HG03045 (cell line): Measurements from ENCODE around the gene KCNQ5.

ENCODE experiments used
- ATAC-seq: cut with Tn5 transposase; IDR thresholded peaks from one replicate; pipeline ENCODE4 v1.9.1; 2021; ENCODE audit warnings: mild to moderate bottlenecking, moderate library complexity; ENCODE audit not compliant: unreplicated experiment

The KCNQ5 gene

GRCh38 chr6:72739368-72739779 lies 117.5 kb downstream of the KCNQ5 start:
- ATAC-seq = peak; percentile 44

GRCh38 chr6:72740135-72740534 lies 118.3 kb downstream of the KCNQ5 start:
- ATAC-seq = peak; percentile 90

- no peak for ATAC-seq
Measured at GRCh38 chr6:72741083-72741482, 119.2 kb downstream of the KCNQ5 start.

GRCh38 chr6:72742001-72742673 lies 120.3 kb downstream of the KCNQ5 start:
- no peak for ATAC-seq

GRCh38 chr6:72746276-72746675 lies 124.4 kb downstream of the KCNQ5 start:
- ATAC-seq = no peak

GRCh38 chr6:72748759-72749158 lies 126.9 kb downstream of the KCNQ5 start:
- peak; percentile 62 for ATAC-seq

GRCh38 chr6:72755752-72756151 lies 133.9 kb downstream of the KCNQ5 start:
- ATAC-seq = no peak

GRCh38 chr6:72757048-72757447 lies 135.2 kb downstream of the KCNQ5 start:
- no peak for ATAC-seq

GRCh38 chr6:72757926-72758325 lies 136.1 kb downstream of the KCNQ5 start:
- no peak for ATAC-seq

GRCh38 chr6:72758901-72759300 lies 137.0 kb downstream of the KCNQ5 start:
- no peak for ATAC-seq

GRCh38 chr6:72760114-72760793 lies 138.4 kb downstream of the KCNQ5 start:
- no peak for ATAC-seq

GRCh38 chr6:72761761-72762160 lies 139.9 kb downstream of the KCNQ5 start:
- ATAC-seq = no peak

GRCh38 chr6:72769459-72770125 lies 147.7 kb downstream of the KCNQ5 start:
- no peak for ATAC-seq

- no peak for ATAC-seq
Measured at GRCh38 chr6:72770959-72771358, 149.1 kb downstream of the KCNQ5 start.

- ATAC-seq = no peak
Measured at GRCh38 chr6:72776456-72776855, 154.6 kb downstream of the KCNQ5 start.

GRCh38 chr6:72781624-72782023 lies 159.8 kb downstream of the KCNQ5 start:
- no peak for ATAC-seq

- ATAC-seq = no peak
Measured at GRCh38 chr6:72783035-72783434, 161.2 kb downstream of the KCNQ5 start.

GRCh38 chr6:72783666-72784065 lies 161.8 kb downstream of the KCNQ5 start:
- ATAC-seq = no peak

GRCh38 chr6:72784071-72784470 lies 162.2 kb downstream of the KCNQ5 start:
- ATAC-seq = no peak

GRCh38 chr6:72784581-72784980 lies 162.7 kb downstream of the KCNQ5 start:
- ATAC-seq = no peak

- no peak for ATAC-seq
Measured at GRCh38 chr6:72787391-72788031, 165.6 kb downstream of the KCNQ5 start.

- no peak for ATAC-seq
Measured at GRCh38 chr6:72788188-72788587, 166.3 kb downstream of the KCNQ5 start.
